Epithelial cell of esophagus (primary cell): ENCODE measurements around the gene SPRTN.
A peak's percentile ranks its signal among the peaks of the same experiment; 100 is the strongest.

Experiments
- DNase-seq: peaks from one replicate; pipeline ENCODE4 v3.0.0; 2010; ENCODE audit warnings: low read depth
- H3K4me3 ChIP-seq: 2 replicates; pipeline ENCODE4 v1.5.1; 2011; ENCODE audit warnings: mild to moderate bottlenecking, low read length, control low read depth
- CTCF ChIP-seq: IDR thresholded peaks from 2 replicates; pipeline ENCODE4 v1.5.1; 2011; ENCODE audit warnings: low read depth, mild to moderate bottlenecking, low read length, control low read depth, inconsistent platforms; ENCODE audit not compliant: insufficient read depth; ENCODE audit errors: missing control alignments

Gene SPRTN

DNA sequence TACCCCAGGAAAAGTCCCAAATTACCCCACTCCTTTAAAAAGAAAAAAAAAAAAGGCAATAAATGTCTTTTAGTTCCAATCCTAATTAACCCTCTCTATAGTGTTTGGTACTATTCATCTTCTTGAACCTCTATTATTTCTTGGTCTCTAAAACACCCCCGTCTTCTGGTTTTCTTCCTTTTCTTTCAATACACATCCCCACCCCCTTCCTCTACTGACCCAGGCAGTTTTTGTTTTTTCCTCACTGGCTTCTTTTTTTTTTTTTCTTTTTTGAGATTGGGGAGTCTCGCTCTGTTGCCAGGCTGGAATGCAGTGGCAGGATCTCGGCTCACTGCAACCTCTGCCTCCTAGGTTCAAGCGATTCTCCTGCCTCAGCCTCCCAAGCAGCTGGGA, 57.9 kb downstream of the SPRTN start:
- no peak overlapping the region for H3K4me3 ChIP-seq

GRCh38 chr1:231396643-231397042, 58.5 kb downstream of the SPRTN start:
- no peak for TF ChIP-seq CTCF
- no peak overlapping the region for H3K4me3 ChIP-seq
- peak; percentile 72 for DNase-seq

More for the DNA sequence above, 57.9 kb downstream of the SPRTN start:
- TF ChIP-seq CTCF: no peak
- no peak for DNase-seq

GRCh38 chr1:231397886-231398671, 60.0 kb downstream of the SPRTN start:
- no peak overlapping the region for H3K4me3 ChIP-seq
- TF ChIP-seq CTCF: no peak
- no peak for DNase-seq

- no peak for DNase-seq
- H3K4me3 ChIP-seq: no peak overlapping the region
- no peak for TF ChIP-seq CTCF
Observed at GRCh38 chr1:231401478-231401877, 63.4 kb downstream of the SPRTN start.

- H3K4me3 ChIP-seq: no peak overlapping the region
- no peak for TF ChIP-seq CTCF
- no peak for DNase-seq
Observed at GRCh38 chr1:231404318-231404717, 66.2 kb downstream of the SPRTN start.
